ENCODE results near the gene TSPY4.
"Not testable (repeated sequence)": the region's sequence is repeated elsewhere in the genome, so short reads cannot be mapped to it uniquely, and the experiment has no call there.

TSPY4 gene

GRCh38 chrY:9337164-9337563 is at the start of gene TSPY4:
Gene TSPY4, plus strand, starts transcription at chrY:9337464. Its CDS starts 46 bp downstream, at chrY:9337510.
- in situ Hi-C loops (cut with MboI; ENCODE audit: low sequenced_read_pairs), result not testable (repeated sequence)

- in situ Hi-C loops (cut with MboI; ENCODE audit: low sequenced_read_pairs), result no loop called here
Measured at GRCh38 chrY:9320996-9321395, 16.3 kb upstream of the TSPY4 start.

GRCh38 chrY:9357497-9357896 is 20.2 kb downstream of the TSPY4 start, which contains the start of gene TSPY8:
Gene TSPY8, plus strand, starts transcription at chrY:9357797. Its CDS starts 46 bp downstream, at chrY:9357843.
- in situ Hi-C loops (cut with MboI; ENCODE audit: low sequenced_read_pairs), result not testable (repeated sequence)
